Measurements from ENCODE around the gene CAMP. TPM values are rescaled to one million over a fixed set of nuclear protein-coding genes. Genes with fewer than 3 reads are reported as not detected.
A peak's percentile ranks its signal among the peaks of the same experiment; 100 is the strongest.

The CAMP gene
- total and polyA plus RNA-seq, 4 experiments from 2014 or later: not detected

GRCh38 chr3:48238531-48239085 is 15.3 kb downstream of the CAMP start:
- no peak for DNase-seq
- ChIA-PET CTCF (ENCODE audit: partially characterized antibody) (interaction anchor here (0.7 kb wide), 1 partner anchor 1102 kb away, joined by 4 read pairs; no protein-coding TSS in a partner anchor), POLR2A (ENCODE audit: partially characterized antibody) (no interaction called here)
- no peak overlapping the region for H3K4me3 ChIP-seq (ENCODE audit: low read length in 2 of 2)
- no peaks in the 10 kb centered on the region for H3K27me3 ChIP-seq (ENCODE audit: insufficient read depth, low read length)
- intact Hi-C loops (cut with micrococcal nuclease): no loop called here
- H3K36me3 ChIP-seq (ENCODE audit: insufficient read depth, low read length): no peaks in the 10 kb centered on the region
- H3K9me3 ChIP-seq (ENCODE audit: control insufficient read depth in 1 of 2, low read length in 2 of 2): no peaks in the 10 kb centered on the region
- no peaks in the 10 kb centered on the region for H3K36me3 Mint-ChIP-seq
- no peak overlapping the region for H3K27ac Mint-ChIP-seq
- H3K4me1 Mint-ChIP-seq: peaks cover 4 to 16% (median 10%) of the 10 kb centered on the region in 4 donors
- peaks cover 21% of the 10 kb centered on the region for H3K4me1 ChIP-seq (ENCODE audit: insufficient read depth, low read length)
- no peak overlapping the region for H3K4me3 Mint-ChIP-seq
- no peak overlapping the region for H3K27ac ChIP-seq (ENCODE audit: low read depth, low read length)
- H3K27me3 Mint-ChIP-seq: peaks cover 0 to 3% of the 10 kb centered on the region in 2 donors
- H3K9me3 Mint-ChIP-seq: no peaks in the 10 kb centered on the region

GRCh38 chr3:48240000-48240963 is 17.0 kb downstream of the CAMP start:
- Histone ChIP-seq H3K36me3 (ENCODE audit: insufficient read depth, low read length) (no peaks in the 10 kb centered on the region), H3K4me1 (ENCODE audit: insufficient read depth, low read length) (peaks cover 28% of the 10 kb centered on the region), H3K9me3 (ENCODE audit: control insufficient read depth in 1 of 2, low read length in 2 of 2) (no peaks in the 10 kb centered on the region), H3K27ac (ENCODE audit: low read depth, low read length) (peak overlapping the region; percentile 69), H3K4me3 (ENCODE audit: low read length in 2 of 2) (peak overlapping the region in 1 of 2 donors; percentile 99), H3K27me3 (ENCODE audit: insufficient read depth, low read length) (no peaks in the 10 kb centered on the region)
- CTCF ChIA-PET (ENCODE audit: partially characterized antibody): interaction anchor here (0.6 to 1.9 kb wide), 12 partner anchors 8 to 1988 kb away, joined by 3 to 12 read pairs (median 4); no protein-coding TSS in a partner anchor
- POLR2A ChIA-PET (ENCODE audit: partially characterized antibody): interaction anchor here (0.6 to 2.4 kb wide), 11 partner anchors 10 to 317 kb away, joined by 3 to 36 read pairs (median 6); partner anchors contain the start of genes CCDC51, CDC25A, NME6 and TMA7
- Mint-ChIP-seq H3K9me3 (no peaks in the 10 kb centered on the region), H3K27ac (peak overlapping the region; percentile 87 to 96 (median 92)), H3K4me3 (peak overlapping the region; percentile 87 to 97 (median 92)), H3K27me3 (no peaks in the 10 kb centered on the region), H3K4me1 (peaks cover 6 to 23% (median 11%) of the 10 kb centered on the region in 4 donors), H3K36me3 (peaks cover under 1% of the 10 kb centered on the region in 2 donors)
- no peak for DNase-seq
- intact Hi-C loops (cut with micrococcal nuclease): loop anchor here (2.0 kb wide), 1 partner anchor 317 kb away; the partner anchor contains the start of gene PFKFB4

GRCh38 chr3:48241796-48242455 is 18.6 kb downstream of the CAMP start:
- no peaks in the 10 kb centered on the region for H3K27me3 ChIP-seq (ENCODE audit: insufficient read depth, low read length)
- ChIA-PET POLR2A (ENCODE audit: partially characterized antibody) (interaction anchor here (0.8 to 2.4 kb wide), 5 partner anchors 9 to 59 kb away, joined by 3 to 36 read pairs (median 9); partner anchors contain the start of gene NME6), CTCF (ENCODE audit: partially characterized antibody) (interaction anchor here (1.2 to 1.8 kb wide), 4 partner anchors 24 to 194 kb away, joined by 3 to 12 read pairs (median 6); no protein-coding TSS in a partner anchor)
- Mint-ChIP-seq H3K27ac (peak overlapping the region; percentile 73 to 96 (median 92)), H3K4me3 (peak overlapping the region; percentile 87 to 97 (median 92)), H3K27me3 (no peaks in the 10 kb centered on the region), H3K9me3 (no peaks in the 10 kb centered on the region), H3K4me1 (peaks cover 8 to 26% (median 11%) of the 10 kb centered on the region in 4 donors), H3K36me3 (peaks cover 2 to 3% of the 10 kb centered on the region in 2 donors)
- H3K36me3 ChIP-seq (ENCODE audit: insufficient read depth, low read length): no peaks in the 10 kb centered on the region
- no peaks in the 10 kb centered on the region for H3K9me3 ChIP-seq (ENCODE audit: control insufficient read depth in 1 of 2, low read length in 2 of 2)
- peak overlapping the region; percentile 69 for H3K27ac ChIP-seq (ENCODE audit: low read depth, low read length)
- peaks cover 30% of the 10 kb centered on the region for H3K4me1 ChIP-seq (ENCODE audit: insufficient read depth, low read length)
- peak in 1 of 5 donors; percentile 3 for DNase-seq
- intact Hi-C loops (cut with micrococcal nuclease): loop anchor here (1.0 to 2.0 kb wide), 4 partner anchors 26 to 315 kb away; partner anchors contain the start of genes CDC25A, NME6 and PFKFB4
- H3K4me3 ChIP-seq (ENCODE audit: low read length in 2 of 2): peak overlapping the region in 1 of 2 donors; percentile 99

- ChIA-PET POLR2A (ENCODE audit: partially characterized antibody) (interaction anchor here (1.3 kb wide), 1 partner anchor 24 kb away, joined by 8 read pairs; no protein-coding TSS in a partner anchor), CTCF (ENCODE audit: partially characterized antibody) (no interaction called here)
- Mint-ChIP-seq H3K9me3 (no peaks in the 10 kb centered on the region), H3K27ac (no peak overlapping the region), H3K4me3 (no peak overlapping the region), H3K27me3 (no peaks in the 10 kb centered on the region), H3K4me1 (peaks cover 10 to 37% (median 16%) of the 10 kb centered on the region in 4 donors), H3K36me3 (peaks cover 3 to 14% of the 10 kb centered on the region in 2 donors)
- no peaks in the 10 kb centered on the region for H3K27me3 ChIP-seq (ENCODE audit: insufficient read depth, low read length)
- H3K27ac ChIP-seq (ENCODE audit: low read depth, low read length): no peak overlapping the region
- intact Hi-C loops (cut with micrococcal nuclease): no loop called here
- H3K4me3 ChIP-seq (ENCODE audit: low read length in 2 of 2): no peak overlapping the region
- no peaks in the 10 kb centered on the region for H3K9me3 ChIP-seq (ENCODE audit: control insufficient read depth in 1 of 2, low read length in 2 of 2)
- peaks cover 3% of the 10 kb centered on the region for H3K36me3 ChIP-seq (ENCODE audit: insufficient read depth, low read length)
- no peak for DNase-seq
- peaks cover 30% of the 10 kb centered on the region for H3K4me1 ChIP-seq (ENCODE audit: insufficient read depth, low read length)
These were observed 20.6 kb downstream of the CAMP start for GRCh38 chr3:48243886-48244285.

GRCh38 chr3:48244461-48244860 is 21.2 kb downstream of the CAMP start:
- Mint-ChIP-seq H3K4me3 (no peak overlapping the region), H3K27me3 (no peaks in the 10 kb centered on the region), H3K27ac (peak overlapping the region in 1 of 7 donors; percentile 81), H3K4me1 (peaks cover 10 to 37% (median 16%) of the 10 kb centered on the region in 4 donors), H3K36me3 (peaks cover 3 to 17% of the 10 kb centered on the region in 2 donors), H3K9me3 (no peaks in the 10 kb centered on the region)
- Histone ChIP-seq H3K9me3 (ENCODE audit: control insufficient read depth in 1 of 2, low read length in 2 of 2) (no peaks in the 10 kb centered on the region), H3K4me1 (ENCODE audit: insufficient read depth, low read length) (peaks cover 30% of the 10 kb centered on the region), H3K27ac (ENCODE audit: low read depth, low read length) (no peak overlapping the region), H3K4me3 (ENCODE audit: low read length in 2 of 2) (no peak overlapping the region), H3K36me3 (ENCODE audit: insufficient read depth, low read length) (peaks cover 3% of the 10 kb centered on the region), H3K27me3 (ENCODE audit: insufficient read depth, low read length) (no peaks in the 10 kb centered on the region)
- POLR2A ChIA-PET (ENCODE audit: partially characterized antibody): no interaction called here
- CTCF ChIA-PET (ENCODE audit: partially characterized antibody): no interaction called here
- intact Hi-C loops (cut with micrococcal nuclease): no loop called here
- no peak for DNase-seq

- Mint-ChIP-seq H3K9me3 (no peaks in the 10 kb centered on the region), H3K36me3 (peaks cover 3 to 21% of the 10 kb centered on the region in 2 donors), H3K27ac (peak overlapping the region in 1 of 7 donors; percentile 5), H3K4me3 (no peak overlapping the region), H3K27me3 (no peaks in the 10 kb centered on the region), H3K4me1 (peaks cover 10 to 37% (median 15%) of the 10 kb centered on the region in 4 donors)
- intact Hi-C loops (cut with micrococcal nuclease): no loop called here
- Histone ChIP-seq H3K27ac (ENCODE audit: low read depth, low read length) (no peak overlapping the region), H3K9me3 (ENCODE audit: control insufficient read depth in 1 of 2, low read length in 2 of 2) (no peaks in the 10 kb centered on the region), H3K27me3 (ENCODE audit: insufficient read depth, low read length) (no peaks in the 10 kb centered on the region), H3K4me1 (ENCODE audit: insufficient read depth, low read length) (peaks cover 30% of the 10 kb centered on the region), H3K36me3 (ENCODE audit: insufficient read depth, low read length) (peaks cover 3% of the 10 kb centered on the region), H3K4me3 (ENCODE audit: low read length in 2 of 2) (no peak overlapping the region)
- no peak for DNase-seq
- CTCF ChIA-PET (ENCODE audit: partially characterized antibody): interaction anchor here (0.7 kb wide), 1 partner anchor 289 kb away, joined by 3 read pairs; no protein-coding TSS in a partner anchor
- POLR2A ChIA-PET (ENCODE audit: partially characterized antibody): no interaction called here
These were observed 21.8 kb downstream of the CAMP start for GRCh38 chr3:48245136-48245535.
